ENCODE measurements around the gene WASF2. TPM values are rescaled to one million over a fixed set of nuclear protein-coding genes. Genes with fewer than 3 reads are reported as not detected.

Gene WASF2
- total RNA-seq, 1 experiment from 2014 or later, result 65.9 TPM

DNA sequence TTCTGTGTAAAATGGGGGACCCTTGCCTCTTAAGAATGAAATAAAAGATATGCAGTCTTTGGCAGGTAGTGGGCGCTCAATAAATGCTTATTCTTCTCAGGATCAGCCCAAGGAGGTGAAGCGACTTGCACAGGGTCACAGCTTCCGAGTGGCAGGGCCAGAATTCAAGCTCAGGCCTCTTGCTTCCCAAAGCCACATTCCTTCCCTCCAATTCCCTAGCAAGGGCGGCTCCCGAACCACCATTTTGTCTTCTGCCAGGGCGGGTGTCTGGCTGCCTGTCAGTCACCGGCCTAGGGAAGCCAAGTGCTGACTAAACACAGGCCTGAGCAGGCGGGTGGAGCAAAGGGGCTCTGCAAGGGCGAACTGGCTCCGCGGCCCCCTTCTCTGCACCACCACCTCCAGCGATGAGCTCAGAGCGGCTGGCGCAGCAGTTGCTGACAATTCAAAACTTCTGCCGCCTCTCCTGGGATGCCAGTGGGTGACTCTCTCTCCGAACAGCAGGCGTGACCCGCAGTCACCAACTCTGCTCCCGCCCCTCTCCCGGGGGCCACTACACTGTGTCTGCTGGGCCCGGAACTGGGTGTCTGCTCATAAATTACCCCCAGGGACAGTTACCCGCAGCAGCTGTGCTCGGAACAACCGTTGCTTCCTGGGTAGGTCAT, 86.8 kb downstream of the WASF2 start:
- Histone ChIP-seq H2BK5ac (ENCODE audit: insufficient read length, low read length) (no peak overlapping the region), H2BK20ac (ENCODE audit: low read depth, low read length, poor library complexity, severe bottlenecking) (no peak overlapping the region), H2AK5ac (ENCODE audit: insufficient read length, low read length) (no peak overlapping the region), H4K8ac (replicated peaks; ENCODE audit: insufficient read length, low read depth, low read length) (no peak overlapping the region), H2BK12ac (ENCODE audit: insufficient read length, low read depth, low read length) (no peak overlapping the region), H3K23ac (ENCODE audit: insufficient read length, low read depth, low read length) (no peak overlapping the region), H3K56ac (ENCODE audit: insufficient read length, low read depth, low read length) (no peak overlapping the region), H2BK15ac (ENCODE audit: low read depth, low read length) (no peak overlapping the region), H3K4me2 (ENCODE audit: insufficient read depth, insufficient read length, low read length) (no peak overlapping the region), H3K9ac (ENCODE audit: extremely low read depth, insufficient read length, low read length) (no peak overlapping the region), H3K14ac (ENCODE audit: insufficient read depth, low read length) (no peak overlapping the region; the same call in 1 of the 2 replicates), H2BK120ac (ENCODE audit: low read depth, low read length, poor library complexity, severe bottlenecking) (no peak overlapping the region), H3K79me2 (ENCODE audit: insufficient read depth, low read length) (no peaks in the 10 kb centered on the region), H4K91ac (ENCODE audit: insufficient read length, low read depth, low read length) (no peak overlapping the region), H3K23me2 (ENCODE audit: insufficient read length, low read depth, low read length, poor library complexity, severe bottlenecking) (no peaks in the 10 kb centered on the region), H4K5ac (ENCODE audit: insufficient read length, low read depth, low read length) (no peak overlapping the region), H3K79me1 (ENCODE audit: insufficient read depth, low read depth, low read length, poor library complexity, severe bottlenecking) (no peaks in the 10 kb centered on the region), H3K9me3 (ENCODE audit: control insufficient read depth, low read depth, low read length) (no peaks in the 10 kb centered on the region), H4K20me1 (ENCODE audit: control insufficient read depth, insufficient read depth, insufficient read length) (no peaks in the 10 kb centered on the region), H3K18ac (ENCODE audit: insufficient read length, low read depth, low read length) (no peak overlapping the region), H3K4me1 (ENCODE audit: insufficient read depth, low read length) (no peaks in the 10 kb centered on the region), H2AFZ (ENCODE audit: low read length) (no peak overlapping the region), H3T11ph (ENCODE audit: low read length) (no peak overlapping the region), H3K27me3 (ENCODE audit: insufficient read depth, low read length) (no peaks in the 10 kb centered on the region), H3K27ac (ENCODE audit: insufficient read length, low read depth, low read length) (no peak overlapping the region), H3K4ac (ENCODE audit: low read depth, low read length) (no peak overlapping the region)
- peak; percentile 81 for DNase-seq
- no peak overlapping the region for H3K4me3 Mint-ChIP-seq
- no CpG with 5 or more reads among the region's 24 CpGs for WGBS (ENCODE audit: extremely low coverage, insufficient read length, low lambda C conversion rate)
- H3K27ac Mint-ChIP-seq, result peak overlapping the region; percentile 27 to 83 (median 67); a peak in 5 of 7 replicates
- peaks cover 46 to 70% of the 10 kb centered on the region in 2 experiments for H3K4me1 Mint-ChIP-seq
- peak; percentile 39; the same call in 2 of the 3 replicates for TF ChIP-seq CTCF (conservative IDR thresholded peaks at IDR 0.05)
- no peaks in the 10 kb centered on the region for H3K9me3 Mint-ChIP-seq
- peaks cover 7 to 10% (median 9%) of the 10 kb centered on the region in 3 experiments; a peak in 6 of 7 replicates for H3K36me3 Mint-ChIP-seq (ENCODE audit: insufficient read depth in 1 of 3, low read depth in 3 of 3)
- H3K27me3 Mint-ChIP-seq (ENCODE audit: low read depth), result no peaks in the 10 kb centered on the region
